HG02973 (cell line): ENCODE results near the gene ZMAT3.
"Not testable (repeated sequence)": the region's sequence is repeated elsewhere in the genome, so short reads cannot be mapped to it uniquely, and the experiment has no call there.

Source experiments
- ATAC-seq: cut with Tn5 transposase; IDR thresholded peaks from one replicate; pipeline ENCODE4 v1.9.1; 2021; ENCODE audit warnings: moderate library complexity; ENCODE audit not compliant: unreplicated experiment

Gene ZMAT3

DNA sequence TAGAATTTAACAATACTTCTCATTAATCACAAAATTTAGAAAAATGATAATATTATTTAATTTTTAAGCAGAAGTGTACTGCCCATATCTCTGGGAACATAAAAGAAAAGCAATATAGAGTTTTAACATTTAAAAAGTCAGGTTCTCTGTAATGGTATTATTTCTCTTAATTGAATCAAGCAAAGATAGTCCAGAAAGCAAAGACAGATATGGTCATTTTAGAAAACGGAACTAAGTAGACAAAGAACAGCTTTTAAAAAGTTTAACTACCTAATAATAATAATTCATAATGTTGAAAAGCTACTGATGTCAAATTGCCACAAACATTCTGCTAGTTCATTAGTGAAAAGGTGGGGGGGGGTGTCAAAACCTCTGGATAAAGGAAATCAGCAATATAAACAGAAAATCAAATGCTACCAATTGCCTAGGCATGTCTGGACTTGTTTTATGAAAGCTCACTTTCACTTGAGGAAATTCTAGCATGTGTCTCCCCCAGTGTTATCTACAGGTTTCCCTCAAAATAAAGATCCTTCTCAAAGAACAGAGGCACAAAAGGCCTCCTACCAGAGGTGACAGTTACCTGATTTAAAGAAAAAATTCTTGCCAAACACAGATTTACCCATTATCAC lies 1.7 kb downstream of the ZMAT3 start:
- ATAC-seq = no peak

DNA sequence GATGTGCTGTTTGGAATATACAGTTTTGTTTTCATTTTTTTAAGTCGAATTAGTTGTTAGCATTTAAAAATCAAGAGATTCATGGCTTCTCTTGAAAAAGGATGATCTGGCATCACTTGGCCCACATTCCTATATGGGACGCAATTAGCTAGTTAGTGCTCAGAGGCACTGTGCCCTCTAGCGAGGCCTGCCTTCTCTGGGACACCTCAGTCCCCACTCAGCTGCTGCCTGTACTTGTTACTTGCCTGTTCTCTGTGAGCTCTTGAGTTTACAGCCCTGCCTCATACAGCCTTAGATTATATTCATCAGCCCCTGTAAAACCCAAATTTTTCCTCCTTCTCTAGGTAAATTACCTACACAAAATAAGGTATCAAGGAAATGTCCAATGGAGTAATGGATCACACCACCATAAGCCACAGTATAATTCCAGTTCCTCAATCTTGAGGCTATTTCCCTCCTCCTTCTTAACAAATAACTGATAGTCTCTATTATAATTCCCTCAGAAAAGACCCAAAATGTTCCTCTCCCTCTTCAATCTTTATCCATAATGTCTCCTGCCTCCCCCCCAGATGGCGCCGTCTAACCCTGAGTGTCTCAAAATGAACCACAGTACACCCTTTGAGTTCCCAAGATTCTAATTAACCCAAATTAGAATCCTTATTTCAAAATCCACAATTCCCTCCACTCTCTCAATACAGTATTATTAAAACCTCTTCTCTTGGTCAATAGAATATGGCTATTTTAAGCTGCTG lies 2.7 kb downstream of the ZMAT3 start:
- ATAC-seq = no peak

GRCh38 chr3:179067839-179068238 lies 3.8 kb downstream of the ZMAT3 start:
- ATAC-seq = no peak

- ATAC-seq = no peak
Measured at GRCh38 chr3:179067291-179067690, 4.3 kb downstream of the ZMAT3 start.

DNA sequence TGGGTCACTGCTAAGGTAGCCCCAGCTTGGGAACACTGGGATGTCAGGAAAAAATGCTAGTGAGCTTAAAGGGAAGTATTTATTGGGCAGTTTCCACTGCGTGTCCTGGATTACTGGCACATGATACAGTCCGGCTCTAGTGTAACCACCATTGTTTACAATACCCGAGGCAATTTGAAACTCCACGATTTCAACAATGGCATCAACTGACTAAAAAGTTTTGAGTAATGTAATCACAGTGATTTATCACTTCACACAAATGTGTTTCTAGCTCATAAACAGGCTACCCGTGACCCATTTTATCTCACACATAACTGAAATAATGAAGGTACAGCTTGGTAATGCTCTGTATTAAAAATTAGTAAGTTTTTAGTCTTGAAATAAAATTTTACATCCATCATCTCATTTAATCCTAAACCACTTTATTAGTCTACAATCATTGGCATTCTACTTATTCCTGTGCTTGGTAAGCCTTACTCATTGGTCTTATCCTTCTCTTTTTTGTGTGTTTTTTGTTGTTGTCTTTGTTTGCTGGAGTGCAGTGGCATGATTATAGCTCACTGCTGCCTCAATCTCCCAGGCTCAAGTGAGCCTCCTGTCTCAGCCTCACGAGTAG lies 7.6 kb downstream of the ZMAT3 start:
- no peak for ATAC-seq

GRCh38 chr3:179056326-179056725 lies 15.3 kb downstream of the ZMAT3 start:
- ATAC-seq = no peak

GRCh38 chr3:179054565-179054964 lies 17.0 kb downstream of the ZMAT3 start:
- ATAC-seq = not testable (repeated sequence)

DNA sequence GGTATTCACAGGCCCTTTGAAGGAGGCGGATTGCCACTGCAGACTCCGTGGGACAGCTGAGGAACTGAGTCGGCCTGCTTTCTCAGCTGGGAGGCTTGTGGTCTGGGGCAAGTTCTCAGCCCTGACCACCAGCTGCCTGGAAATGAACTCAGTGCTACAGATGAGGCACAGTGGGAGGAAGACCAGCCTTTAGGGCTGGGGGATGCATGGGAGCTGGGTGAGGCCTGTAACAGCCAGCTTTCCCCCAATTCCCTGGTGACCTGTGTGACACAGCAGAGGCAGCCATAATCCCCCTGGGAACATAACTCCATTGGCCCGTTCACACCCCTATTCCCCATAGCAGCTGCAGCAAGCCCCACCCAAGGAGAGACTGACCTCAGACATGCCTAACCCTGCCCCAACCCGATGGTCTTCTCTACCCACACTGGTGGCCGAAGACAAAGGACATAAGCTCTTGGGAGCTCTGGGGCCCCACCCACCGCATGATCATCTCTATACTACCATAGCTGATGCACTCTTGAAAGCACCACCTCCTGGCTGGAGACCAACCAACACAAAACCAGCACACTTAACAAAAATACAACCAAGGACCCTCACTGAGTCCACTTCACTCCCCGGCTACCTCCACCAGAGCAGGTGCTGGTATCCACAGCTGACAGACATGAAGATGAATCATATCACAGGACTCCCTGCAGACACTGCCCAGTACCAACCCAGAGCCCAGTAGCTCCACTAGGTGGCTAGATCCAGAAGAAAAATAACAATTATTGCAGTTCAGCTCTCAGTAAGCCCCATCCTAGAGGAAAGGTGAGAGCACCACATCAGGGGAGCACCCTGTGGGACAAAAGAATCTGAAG lies 24.9 kb downstream of the ZMAT3 start:
- peak; percentile 79 for ATAC-seq

- ATAC-seq = peak; percentile 55
Measured at GRCh38 chr3:179045719-179046402, 25.7 kb downstream of the ZMAT3 start.

GRCh38 chr3:179038899-179039251 lies 32.7 kb downstream of the ZMAT3 start:
- ATAC-seq = not testable (repeated sequence)

DNA sequence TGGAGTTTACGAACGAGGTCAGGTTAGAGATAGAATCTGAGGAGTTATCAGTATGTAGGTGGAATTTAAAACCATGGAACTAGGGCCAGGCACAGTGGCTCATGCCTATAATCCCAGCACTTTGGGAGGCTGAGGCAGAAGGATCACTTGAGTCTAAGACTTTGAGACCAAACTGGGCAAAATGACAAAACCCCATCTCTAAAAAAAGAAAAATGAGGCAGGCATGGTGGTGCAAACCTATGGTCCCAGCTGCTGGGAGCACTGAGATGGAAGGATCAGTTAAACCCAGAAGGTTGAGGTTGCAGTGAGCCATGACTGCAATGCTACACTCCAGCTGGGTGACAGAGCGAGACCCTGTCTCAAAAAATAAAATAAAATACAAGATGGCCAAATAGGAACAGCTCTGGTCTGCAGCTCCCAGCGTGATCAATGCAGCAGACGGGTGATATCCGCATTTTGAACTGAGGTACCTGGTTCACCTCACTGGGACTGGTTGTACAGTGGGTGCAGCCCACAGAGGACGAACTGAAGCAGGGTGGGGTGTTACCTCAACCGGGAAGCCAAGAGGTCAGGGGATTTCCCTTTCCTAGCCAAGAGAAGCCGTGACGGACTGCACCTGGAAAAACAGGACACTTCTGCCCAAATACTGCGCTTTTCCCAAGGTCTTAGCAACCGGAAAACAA lies 33.3 kb downstream of the ZMAT3 start:
- ATAC-seq = no peak

DNA sequence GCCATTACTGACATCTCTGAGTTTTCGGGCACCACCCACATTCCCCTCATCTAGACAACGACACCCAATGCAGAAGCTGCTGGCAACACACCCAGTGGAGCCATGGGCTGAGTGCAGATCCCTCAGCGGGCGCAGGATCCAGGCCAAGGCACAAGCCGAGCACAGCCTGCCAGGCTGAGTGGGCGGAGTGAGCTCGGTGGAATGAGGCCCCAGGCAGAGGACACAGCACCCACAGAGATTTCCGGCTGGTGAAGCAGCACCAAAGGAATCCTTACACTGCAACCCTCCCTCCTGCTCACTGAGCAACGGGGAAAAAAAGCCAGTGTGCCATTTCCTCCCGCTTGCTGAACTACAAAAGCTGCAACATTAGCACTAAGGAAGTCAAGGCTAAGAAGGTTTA lies 34.3 kb downstream of the ZMAT3 start:
- no peak for ATAC-seq

- no peak for ATAC-seq
Measured at GRCh38 chr3:179036626-179037300, 34.8 kb downstream of the ZMAT3 start.

GRCh38 chr3:179036226-179036625 lies 35.4 kb downstream of the ZMAT3 start:
- no peak for ATAC-seq

DNA sequence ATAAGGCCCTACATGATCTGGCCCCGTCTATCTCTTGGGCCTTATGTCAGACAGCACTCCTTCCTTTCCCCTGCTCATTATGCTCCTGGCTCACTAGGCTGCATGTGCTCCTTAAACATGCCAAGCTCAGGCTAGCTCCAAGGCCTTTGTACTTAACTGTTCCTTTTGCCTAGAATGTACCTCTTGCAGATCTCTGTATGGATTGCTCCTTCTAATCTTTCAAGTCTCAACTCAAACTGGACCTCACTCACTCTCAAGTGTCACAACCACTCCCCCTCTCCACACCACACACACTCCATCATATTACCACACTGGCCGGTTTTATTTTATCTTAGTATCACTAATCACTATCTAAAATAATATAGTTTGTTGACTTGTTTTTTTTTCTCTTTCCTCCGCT lies 36.4 kb downstream of the ZMAT3 start:
- ATAC-seq = no peak

DNA sequence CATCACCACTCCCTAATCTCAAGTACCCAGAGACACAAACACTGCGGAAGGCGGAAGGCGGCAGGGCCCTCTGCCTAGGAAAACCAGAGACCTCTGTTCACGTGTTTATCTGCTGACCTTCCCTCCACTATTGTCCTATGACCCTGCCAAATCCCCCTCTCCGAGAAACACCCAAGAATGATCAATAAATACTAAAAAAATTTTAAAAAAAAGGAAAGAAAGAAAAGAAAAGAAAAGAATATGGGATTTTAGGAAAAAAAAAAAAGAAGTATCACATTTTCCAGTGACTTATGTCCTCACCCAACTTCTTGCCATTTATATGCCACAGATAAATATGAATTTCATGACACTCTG lies 38.3 kb downstream of the ZMAT3 start:
- not testable (repeated sequence) for ATAC-seq

DNA sequence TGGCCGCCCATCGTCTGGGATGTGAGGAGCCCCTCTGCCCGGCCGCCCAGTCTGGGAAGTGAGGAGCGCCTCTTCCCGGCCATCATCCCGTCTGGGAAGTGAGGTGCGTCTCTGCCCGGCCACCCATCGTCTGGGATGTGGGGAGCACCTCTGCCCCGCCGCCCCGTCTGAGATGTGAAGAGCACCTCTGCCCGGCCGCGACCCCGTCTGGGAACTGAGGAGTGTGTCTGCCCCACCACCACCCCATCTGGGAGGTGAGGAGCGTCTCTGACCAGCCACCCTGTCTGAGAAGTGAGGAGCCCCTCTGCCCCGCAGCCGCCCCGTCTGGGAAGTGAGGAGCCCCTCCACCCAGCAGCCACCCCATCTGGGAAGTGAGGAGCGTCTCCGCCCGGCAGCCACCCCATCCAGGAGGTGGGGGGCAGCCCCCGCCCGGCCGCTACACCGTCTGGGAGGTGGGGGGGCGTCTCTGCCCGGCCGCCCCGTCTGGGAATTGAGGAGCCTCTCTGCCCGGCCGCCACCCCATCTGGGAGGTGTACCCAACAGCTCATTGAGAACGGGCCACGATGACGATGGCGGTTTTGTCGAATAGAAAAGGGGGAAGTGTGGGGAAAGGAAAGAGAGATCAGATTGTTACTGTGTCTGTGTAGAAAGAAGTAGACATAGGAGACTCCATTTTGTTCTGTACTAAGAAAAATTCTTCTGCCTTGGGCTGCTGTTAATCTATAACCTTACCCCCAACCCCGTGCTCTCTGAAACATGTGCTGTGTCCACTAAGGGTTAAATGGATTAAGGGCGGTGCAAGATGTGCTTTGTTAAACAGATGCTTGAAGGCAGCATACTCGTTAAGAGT lies 38.9 kb downstream of the ZMAT3 start:
- ATAC-seq = not testable (repeated sequence)

DNA sequence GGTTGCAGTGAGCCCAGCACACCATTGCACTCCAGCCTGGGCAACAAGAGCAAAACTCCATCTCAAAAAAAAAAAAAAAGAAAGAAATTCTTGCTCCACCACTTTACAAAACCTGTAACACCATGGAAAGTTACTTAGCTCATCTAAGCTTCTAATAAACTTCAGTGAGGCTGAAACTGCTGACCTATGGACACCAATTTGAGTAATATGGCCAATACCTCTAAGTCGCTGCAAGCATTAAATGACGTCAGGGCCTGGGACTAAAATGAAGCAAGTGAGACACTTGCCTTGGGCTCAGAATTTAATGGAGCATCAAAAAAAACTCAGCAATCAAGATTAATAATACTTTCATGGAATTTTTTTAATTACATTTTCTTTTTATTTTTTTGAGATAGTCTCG lies 42.5 kb downstream of the ZMAT3 start:
- ATAC-seq = no peak

GRCh38 chr3:179028408-179028807 lies 43.2 kb downstream of the ZMAT3 start:
- no peak for ATAC-seq
